HG03139 (cell line): ENCODE measurements around the gene RRP1.

Experiments
- ATAC-seq: cut with Tn5 transposase; IDR thresholded peaks from one replicate; pipeline ENCODE4 v1.9.1; 2021; ENCODE audit not compliant: unreplicated experiment

Gene RRP1

DNA sequence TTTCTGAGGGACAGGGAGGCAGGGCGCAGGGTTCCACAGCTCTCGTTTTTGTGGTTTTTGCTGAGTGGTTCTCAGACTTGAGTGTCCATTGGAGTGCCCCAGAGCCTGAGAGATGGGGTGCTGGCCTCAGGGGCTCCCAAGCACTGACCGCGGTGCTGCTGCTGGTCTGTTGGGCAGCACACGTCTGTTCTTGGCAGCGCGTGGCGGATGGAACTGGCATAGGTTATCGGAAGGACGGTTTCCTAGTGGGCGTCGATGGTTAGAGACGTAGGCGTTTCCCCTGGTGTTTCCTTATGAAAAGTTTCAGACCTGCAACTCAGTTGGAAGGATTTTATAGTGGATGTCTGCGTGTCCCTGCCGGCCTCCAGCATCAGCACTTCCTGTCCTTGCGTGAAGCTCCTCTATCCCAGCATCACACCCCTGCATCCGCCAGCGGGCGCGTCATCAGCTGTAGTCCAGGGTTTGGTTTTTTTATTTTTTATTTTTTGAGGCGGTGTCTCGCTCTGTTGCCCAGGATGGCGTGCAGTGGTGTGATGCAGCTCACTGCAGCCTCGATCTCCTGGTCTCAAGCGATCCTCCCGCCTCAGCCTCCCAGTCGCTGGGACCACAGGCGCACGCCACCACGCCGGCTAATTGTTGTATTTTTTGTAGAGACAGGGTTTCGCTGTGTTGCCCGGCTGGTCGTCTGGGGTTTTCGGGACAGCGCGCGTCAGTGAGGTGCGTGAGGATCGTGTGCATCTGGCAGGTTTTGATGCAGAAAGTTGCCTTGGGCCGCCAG is 11.8 kb downstream of the RRP1 start:
- no peak for ATAC-seq

DNA sequence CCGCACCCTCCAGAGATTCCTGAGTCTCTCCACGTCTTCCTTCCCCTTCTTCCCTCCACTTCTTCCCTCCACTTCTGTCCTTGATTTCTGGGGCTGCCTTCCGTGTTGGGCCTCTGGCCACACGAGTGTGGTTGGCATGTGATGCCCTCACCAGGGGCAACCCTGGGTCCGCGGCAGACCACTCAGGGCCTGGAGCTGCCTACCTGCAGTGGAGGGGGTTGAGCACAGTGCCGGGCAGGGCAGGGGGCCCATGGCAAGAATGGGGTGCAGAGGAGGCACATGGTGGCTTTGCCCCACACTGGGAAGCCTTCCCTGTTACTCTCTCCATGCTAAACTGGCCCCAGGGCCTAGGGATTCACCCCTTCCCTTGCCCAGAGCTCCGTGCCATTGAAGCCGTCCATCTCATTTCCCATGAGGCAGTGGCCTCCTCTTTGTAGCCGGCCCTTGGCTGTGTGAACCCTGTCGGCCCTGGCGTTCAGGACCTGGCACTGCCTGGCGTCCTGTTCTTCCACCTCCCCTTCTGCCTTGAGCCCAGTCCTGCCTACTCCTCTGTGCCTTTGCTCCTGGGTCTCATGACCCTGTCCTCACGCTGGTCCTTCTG is 13.4 kb downstream of the RRP1 start:
- no peak for ATAC-seq

DNA sequence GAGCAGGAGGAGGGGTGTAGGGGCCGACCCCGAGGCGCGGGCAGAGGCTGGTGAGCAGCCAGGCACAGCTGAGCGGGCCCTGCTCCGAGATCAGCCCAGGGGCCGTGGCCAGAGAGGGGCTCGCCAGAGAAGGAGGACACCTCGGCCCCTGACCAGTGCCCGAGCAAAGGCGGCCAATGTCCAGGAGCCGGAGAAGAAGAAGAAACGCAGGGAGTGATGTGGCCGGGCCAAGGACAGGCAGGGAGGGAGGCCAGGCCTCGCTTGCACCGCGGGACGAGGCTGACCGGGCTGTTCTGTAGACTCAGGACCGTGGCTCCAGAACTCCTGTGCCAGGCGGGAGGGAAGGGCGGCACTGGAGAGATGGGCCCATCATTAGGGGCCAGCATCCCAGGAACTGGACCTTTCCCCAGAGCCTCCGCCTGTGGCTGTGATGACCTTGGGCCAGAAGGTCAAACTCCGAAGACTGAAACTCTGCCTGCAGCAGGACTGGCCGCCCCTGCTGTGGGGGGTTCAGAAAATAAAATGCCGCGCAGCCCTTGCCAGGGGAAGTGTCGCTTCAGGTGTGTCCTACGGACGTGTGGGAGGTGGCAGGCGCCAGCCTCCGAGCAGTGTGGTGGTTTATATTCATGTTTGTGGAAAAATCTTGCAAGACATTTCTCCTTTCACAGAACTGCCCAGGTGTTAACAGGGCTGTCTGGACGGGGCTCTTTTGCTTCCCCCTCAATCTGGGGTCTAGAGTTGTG is 14.4 kb downstream of the RRP1 start:
- no peak for ATAC-seq

DNA sequence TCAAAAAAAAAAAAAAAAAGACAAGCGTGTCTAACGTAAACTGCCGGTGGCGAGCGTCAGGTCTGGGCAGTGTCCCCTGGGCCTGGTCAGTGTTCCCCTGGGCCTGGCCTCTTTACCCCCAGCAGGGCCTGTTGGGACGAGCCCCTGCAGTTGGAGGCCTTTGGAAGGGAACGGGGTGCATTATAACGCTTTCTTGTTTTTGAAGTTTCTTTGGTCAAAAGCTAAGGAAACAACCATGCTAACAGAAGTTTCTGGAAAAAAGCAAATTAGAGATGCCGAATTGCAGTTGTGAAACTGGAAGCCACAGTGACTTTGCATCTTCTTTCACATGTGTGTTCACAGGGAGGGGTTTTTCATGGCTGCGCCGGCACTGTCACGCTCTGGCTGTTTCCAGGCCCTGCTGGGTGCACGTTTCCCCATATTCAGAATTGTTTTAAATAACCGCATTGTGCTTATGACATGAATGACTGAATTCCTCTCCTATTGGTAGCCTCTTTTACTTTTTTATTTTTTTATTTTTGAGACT is 16.0 kb downstream of the RRP1 start:
- peak; percentile 69 for ATAC-seq

DNA sequence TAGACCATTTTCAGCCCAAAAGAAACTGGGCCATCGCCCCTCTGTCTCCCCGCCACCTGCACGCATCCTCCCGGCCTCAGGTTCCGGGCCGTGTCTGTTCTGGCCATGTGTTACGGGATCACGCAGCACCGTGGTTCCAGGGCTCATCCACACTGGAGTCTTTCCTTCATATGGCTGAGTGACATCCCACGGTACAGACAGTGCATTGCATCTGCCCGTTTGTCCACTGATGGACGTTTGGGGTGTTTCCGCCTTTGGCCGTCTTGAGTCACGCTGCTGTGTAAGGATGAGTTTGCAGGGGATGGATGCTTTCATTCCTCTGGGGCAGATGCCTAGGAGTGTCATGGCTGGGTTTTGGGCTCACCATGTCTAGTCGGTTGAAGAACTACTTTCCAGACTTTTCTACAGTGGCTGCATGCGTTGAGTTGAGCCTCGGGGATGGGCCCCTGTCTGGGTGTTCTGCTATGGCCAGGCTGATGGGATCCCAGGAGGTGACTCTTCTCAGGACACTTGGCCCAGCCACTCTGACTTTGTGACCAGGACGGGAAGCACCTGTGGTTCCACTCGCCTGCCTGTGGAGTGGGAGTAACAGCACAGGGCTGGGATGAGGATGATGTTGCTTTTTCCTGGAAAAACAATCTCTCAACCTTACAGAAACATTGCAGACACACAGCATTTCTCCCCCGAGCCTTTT is 16.8 kb downstream of the RRP1 start:
- no peak for ATAC-seq

DNA sequence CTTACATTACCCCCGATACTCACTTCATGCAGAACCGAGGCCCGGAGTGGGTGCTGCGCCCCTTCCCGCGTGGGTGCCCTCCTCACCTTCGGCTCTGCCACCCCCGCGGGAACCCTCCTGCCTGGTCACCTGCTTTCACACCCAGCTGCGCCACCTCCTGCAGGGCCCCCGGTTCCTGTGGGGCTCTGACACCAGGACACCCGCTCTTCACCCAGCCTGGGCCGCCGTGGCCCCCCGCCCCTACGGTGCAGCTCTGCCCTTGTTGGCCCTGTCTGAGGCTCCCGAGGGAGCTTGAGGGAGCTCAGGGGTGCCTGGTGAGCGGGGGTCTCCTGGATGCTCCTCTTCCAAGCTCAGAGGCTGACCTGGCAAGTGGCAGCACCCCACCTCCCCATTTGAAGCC is 19.0 kb downstream of the RRP1 start:
- no peak for ATAC-seq

DNA sequence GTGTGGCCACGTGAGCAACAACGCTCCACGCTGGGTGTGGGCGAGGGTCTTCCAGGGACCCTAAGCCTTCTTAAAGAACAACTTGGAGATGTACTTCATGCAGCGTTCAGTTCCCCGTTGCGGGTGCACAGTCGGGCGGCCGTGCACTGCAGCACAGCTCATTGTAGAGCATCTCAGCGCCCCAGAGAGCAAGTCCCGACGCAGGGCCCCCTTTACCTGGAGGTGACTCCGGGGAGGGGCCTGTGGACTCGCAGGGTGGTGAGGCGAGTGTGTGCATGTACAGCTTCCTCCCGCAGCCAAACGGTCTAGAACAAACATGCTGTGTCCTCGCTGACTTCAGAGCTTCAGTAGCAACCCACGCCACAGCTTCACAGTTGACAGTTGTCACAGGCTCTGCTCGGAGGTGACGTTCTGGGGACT is 19.5 kb downstream of the RRP1 start:
- no peak for ATAC-seq

DNA sequence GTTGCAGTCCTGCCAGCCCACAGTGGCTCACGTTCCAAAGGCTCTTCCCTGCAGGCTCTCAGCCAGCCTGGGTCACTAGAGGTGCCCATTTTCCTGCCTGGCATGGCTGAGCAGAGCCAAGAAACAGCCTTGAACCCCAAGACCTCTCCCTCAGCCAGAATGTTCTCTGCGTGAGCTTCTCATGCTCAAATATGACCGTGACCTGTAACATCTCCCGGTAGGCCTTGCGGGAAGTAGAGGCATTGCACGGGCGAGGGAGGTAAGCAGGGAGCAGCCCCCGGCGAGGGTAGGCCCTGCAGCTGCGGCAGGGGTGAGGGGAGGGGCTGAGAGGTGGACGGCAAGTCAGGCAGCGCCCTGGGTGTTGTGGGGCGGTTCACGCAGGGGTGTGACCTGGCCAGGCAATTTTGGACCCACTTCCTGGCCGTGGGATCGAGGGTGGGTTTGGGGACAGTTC is 20.0 kb downstream of the RRP1 start:
- ATAC-seq = no peak

DNA sequence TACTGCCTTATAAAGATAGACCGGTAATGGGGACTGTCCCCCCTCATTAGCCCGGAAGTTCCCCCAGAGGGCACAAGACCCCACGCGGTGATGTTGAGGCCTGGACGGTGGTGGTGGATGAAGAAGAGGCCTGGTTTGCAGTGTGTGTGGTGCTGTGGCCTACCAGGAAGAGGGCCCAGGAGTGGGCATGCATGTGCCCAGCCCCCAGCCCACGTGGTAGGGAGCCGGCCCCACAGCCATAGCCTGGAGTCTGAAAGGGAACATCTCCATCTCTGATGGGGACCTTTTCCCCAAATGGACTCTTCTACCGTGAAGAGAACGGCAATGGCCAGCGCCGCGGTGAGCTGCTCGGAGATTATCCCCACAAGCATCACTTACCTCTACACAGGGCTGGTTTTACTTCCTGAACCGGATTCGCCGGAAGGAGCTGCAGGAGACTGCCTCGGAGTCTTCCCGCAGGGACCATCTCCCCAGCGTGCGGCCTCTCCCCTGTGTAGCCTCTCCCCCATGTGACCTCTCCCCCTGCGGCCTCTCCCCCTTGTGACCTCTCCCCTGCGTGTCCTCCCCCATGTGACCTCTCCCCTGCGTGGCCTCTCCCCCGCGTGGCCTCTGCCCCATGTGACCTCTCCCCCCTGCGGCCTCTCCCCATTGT is 20.6 kb downstream of the RRP1 start:
- ATAC-seq = no peak

DNA sequence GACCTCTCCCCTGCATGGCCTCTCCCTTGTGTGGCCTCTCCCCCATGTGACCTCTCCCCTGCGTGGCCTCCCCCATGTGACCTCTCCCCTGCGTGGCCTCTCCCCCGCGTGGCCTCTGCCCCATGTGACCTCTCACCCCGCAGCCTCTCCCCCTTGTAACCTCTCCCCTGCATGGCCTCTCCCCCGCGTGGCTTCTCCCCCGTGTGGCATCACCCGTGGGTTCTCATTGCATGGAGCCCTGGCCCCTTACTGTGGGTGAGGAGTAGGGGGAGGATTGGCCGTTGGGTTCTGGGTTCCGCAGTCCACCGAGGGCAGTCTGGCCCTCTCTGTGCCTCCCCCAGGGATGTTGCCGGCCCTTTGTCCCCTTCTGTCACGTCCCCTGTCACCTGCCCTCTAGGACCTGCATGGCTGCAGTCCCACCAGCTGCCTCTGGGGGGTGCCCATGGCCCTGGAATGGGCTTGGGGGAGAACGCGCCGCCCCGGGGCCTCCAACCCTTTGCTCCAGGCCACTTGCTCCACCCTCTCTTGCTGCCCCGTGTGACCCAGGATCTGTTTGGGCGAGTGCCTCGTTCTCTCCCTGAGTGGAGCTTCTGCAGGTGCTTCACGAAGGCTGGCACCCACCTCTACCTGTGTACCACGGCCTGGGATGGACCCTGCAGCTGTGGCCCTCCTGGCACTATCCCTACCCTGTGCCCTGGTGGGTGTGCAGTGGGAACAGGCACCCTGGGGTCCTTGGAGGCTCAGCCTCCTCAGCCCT is 21.3 kb downstream of the RRP1 start:
- ATAC-seq = no peak

DNA sequence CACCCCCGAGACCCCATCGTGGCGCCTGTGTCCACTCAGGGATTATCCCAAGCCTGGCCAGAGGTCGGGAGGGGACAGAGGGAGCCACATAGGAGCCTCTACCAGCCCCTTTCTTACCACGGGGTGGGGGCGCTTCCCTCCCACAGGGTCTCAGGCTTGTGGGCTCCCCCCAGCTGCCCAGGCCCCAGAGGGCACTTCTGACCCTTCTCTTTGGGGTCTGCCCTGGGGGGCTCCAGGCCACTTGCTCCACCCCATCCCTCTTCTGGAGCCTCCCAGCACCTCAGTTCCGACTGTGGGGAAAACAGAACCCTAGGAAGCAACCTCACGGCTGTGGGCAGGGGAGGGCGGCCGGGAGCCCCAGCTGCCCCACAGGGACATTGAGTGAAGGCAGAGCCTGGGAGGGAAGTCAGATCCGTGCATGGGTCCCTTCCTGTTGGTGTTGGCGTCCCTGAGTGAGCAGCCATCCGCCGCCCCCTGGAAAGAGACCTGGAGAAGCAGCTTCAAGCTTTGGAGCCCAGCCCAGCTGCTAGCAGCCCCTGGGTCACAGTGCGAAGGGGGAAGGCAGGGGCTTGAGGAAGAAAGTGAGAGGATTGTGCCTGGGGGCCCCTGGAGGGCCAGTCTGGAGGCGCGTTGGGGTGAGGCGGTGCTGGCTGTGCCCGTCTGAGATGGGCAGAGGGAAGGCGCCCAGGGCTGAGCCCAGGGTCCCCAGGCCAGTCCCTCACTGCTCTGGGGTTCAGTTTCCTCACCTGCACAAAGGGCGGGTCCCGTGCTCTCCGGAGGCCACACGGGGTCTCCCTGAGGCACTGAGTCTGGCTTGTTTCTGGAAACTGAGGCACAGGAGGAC is 22.1 kb downstream of the RRP1 start:
- no peak for ATAC-seq

DNA sequence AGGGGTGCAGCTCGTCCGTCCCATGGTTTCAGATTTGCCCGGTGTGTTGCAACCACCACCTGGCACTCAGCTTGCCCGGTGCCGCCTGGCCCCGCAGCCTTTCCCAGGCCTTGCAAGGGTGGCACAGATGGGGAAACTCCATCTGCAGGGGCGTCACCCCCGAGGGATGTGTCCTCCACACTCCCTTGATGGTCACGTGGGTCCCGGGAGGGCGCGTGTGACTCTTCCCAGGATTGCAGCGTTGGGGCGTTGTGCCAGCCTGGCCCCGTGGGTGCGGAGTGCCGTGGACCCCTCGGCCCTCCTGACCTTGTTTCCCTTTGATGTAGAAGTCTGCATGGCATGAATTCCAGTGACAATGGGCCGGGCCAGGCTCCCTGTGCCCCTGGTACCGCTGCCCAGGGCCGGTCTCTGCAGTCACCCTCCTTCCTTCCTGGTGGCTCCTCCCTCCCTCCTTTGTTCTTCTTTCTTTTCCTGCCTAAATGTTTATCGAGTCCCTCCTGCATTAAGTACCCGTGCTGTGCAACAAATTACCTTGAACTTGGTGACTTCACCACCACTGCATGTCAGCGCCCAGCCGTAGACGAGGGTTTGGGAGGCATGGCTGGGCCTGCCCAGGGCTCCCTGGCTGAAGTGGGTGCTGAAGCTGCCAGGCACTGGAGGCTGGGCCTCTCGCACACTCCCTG is 22.9 kb downstream of the RRP1 start:
- no peak for ATAC-seq

DNA sequence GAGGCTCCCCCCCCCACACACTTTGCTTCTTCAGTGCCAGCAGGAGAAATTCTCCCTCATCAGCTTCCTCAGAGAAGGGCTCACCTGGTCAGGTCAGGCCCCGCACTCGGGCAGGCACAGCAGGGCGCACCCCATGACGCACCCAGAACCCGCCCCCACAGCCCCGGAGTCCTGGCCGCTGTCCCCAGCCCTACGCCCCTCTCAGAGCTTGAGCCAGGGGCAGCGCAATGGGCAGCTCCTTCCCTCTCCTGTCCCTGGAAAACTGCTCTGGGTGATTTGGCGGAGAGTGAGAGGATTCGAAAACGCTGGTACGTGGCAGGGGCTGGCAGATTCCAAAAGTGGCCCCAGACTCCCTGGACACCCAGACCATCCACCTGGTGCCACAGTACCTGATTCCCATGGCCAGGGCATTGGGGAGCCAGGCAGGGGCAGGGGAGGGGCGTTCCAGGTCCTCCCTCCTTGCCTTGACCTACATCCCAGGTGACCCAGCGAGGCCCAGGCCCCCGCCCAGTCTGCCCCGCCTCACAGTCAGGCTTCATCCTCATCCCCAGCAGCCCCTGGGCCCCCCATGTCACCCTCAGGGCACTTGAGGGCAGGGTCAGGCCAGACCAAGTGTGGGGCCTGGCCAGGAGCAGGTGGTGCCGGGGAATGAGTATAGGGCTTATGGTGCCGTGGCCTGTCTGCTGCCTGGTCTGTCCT is 23.7 kb downstream of the RRP1 start:
- ATAC-seq = no peak

DNA sequence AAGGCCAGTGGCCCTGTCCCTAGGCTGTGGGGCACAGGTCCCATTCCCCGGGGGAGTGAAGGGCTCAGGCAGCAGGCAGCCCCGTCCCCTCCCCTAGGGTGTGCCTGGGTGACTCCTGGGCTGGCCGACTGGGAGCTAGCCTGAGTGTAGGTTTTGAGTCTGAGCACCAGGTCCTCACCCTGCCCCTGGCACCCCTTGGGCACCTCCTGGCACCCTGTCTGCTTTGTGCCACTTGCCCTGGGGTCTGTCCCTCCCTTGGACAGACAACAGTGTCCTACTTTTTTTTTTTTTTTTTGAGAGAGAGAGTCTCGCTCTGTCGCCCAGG is 24.2 kb downstream of the RRP1 start:
- ATAC-seq = no peak

DNA sequence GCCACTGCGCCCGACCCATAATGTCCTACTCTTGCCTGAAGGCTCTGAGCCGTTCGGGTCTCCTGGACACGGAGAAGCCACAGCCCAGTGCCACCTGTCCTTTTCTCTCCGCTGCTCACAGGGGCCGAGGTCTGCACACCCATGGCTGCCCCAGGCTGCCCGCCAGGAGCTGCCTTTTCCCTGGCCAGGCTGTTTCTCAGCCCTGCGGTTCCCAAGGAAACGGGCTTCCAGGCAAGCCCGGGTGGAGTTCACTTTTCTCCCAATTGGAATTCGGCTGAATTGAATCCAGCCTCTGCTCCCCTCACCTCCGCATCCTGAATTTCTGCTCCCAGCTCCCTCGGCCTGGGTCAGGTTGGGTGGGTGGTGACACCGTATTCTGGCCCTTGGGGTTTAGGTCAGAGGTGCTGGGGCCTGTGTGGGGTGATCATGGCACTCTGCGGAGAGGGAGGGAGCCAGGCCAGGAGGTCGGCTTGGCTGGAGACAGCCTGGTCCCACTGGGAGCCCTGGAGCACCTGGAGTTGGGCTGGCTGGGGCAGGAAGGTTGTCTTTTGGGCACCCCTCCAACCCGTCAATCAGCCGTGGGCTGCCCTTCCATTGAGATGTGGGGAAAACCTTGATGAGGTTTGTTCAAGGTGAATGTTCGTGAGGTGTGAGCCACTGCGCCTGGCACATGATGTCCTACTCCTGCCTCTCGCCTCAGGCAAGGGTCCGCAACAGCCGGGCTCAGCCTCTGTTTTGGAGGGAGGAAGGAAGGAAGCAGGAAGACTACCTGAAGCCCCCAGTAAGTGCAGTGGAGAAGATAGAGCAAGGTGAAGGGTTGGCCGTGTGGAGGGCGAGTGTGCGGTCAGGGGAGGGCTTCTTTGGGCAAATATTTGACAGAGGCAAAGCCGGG is 25.1 kb downstream of the RRP1 start:
- ATAC-seq = no peak

DNA sequence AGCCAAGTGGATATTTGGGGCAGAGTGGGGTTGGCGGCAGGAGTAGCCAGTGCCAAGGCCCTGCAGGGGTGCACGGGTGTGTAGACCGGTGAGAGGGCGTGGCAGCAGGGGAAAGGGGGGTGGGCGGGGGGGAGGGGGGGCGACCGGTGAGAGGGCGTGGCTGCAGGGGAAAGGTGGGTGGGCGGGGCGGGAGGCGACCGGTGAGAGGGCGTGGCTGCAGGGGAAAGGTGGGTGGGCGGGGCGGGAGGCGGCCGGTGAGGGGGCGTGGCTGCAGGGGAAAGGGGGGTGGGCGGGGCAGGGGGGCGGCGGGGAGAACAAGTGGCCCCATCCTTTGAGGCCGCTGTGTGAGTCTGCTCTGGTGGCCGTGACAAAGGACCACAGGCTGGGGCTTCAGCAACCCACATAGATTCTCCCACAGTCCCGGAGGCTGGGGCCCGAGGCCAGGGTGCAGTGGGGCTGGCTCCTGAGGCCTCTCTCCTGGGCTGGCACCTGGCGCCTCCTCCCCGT is 25.8 kb downstream of the RRP1 start:
- no peak for ATAC-seq

DNA sequence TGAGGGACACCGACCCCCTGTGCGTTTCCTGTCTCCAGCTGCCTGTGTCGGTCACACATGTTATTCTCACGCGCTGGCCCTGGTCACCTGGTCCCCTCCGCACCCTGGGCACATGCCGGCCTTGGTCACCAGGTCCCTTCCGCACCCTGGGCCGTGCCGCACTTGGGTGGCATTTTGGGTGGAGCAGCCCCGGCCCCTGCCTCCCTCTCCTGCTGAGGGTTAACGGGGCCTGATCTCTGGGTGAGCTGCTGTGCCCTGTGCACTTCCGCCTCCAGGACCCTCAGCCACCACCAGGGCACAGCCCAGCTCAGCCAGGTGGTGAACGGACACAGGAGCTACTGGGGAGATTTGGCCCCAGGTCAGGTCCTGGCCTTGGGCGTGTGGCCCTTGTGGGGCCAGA is 26.6 kb downstream of the RRP1 start:
- no peak for ATAC-seq
